PFSK-1 (cell line): Measurements from ENCODE around the gene GJE1.

Experiments used
- FOXP2 ChIP-seq: optimal IDR thresholded peaks from 2 replicates; pipeline ENCODE3; 2011; ENCODE audit warnings: borderline replicate concordance, control low read depth, inconsistent platforms; ENCODE audit not compliant: insufficient read depth; ENCODE audit errors: extremely low read length, extremely low read depth
- POLR2AphosphoS5 ChIP-seq: IDR thresholded peaks from 2 replicates; pipeline ENCODE4 v1.6.1; 2012; ENCODE audit warnings: low read depth, mild to moderate bottlenecking, control low read depth, low read length, moderate library complexity
- REST ChIP-seq, 2 experiments: IDR thresholded peaks; 2 replicates each; pipeline versions ENCODE4 v1.6.1 to v1.8.0; 2011 to 2012; ENCODE audit warnings: low read depth in 2 of 2, low read length in 2 of 2, control low read depth in 1 of 2, inconsistent platforms in 1 of 2, mild to moderate bottlenecking in 1 of 2, moderate library complexity in 1 of 2; ENCODE audit not compliant: insufficient read depth in 1 of 2
- SIN3A ChIP-seq: IDR thresholded peaks from 2 replicates; pipeline ENCODE4 v1.6.1; 2012; ENCODE audit warnings: mild to moderate bottlenecking, low read length, moderate library complexity, borderline replicate concordance; ENCODE audit not compliant: insufficient read depth
- TAF1 ChIP-seq: IDR thresholded peaks from 2 replicates; pipeline ENCODE4 v1.6.1; 2012; ENCODE audit warnings: low read length, control low read depth, borderline replicate concordance; ENCODE audit not compliant: insufficient read depth

DNA sequence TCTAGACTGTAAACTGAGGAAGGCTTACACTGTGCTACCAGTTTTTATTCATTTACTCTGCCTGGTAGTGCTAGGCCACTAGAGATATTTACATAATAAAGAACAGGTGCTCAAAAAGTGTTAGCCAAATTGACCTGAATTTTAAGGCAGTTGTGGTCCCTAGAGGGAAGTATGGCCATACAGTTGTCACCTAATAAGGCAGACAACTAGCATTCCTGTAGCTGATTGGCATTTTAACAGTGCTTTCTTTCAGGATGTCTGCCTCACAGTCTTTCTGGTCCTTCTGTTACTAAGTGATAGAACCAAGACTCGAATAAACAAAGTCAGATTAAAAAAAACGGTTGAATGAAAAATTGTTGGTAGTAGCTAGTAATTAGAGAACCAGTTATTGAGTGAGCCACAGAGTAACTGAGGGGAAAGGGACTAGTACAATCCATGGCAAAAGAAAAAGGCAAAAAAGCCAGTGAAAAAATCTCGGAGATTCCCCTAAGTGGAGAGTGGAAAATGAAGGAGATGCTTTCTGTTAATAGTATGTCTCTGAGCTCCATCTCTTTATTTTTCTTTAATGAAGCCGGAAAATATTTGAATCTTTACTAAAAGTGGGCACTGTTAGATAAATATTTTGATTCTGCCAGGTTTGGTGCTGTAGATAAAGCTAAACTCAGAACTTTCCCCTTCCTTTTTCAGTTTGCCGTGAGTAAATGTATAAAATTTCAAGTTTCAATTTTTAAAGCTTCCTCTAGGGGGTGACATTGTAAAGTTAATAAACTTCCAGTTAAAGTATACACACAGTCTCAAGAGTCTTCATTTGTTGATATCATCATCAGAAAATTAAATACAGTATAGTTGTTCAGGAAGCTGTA lies 23.4 kb downstream of the GJE1 start:
- TF ChIP-seq POLR2AphosphoS5 = no peak
- no peak for TF ChIP-seq SIN3A
- TF ChIP-seq REST (IDR thresholded peaks at IDR 0.05; ENCODE audit: insufficient read depth in 1 of 2, low read depth in 2 of 2, low read length in 2 of 2) = no peak
- TF ChIP-seq TAF1 = no peak
- TF ChIP-seq FOXP2 = no peak
